ENCODE data around the gene PCA3.

Gene PCA3

DNA sequence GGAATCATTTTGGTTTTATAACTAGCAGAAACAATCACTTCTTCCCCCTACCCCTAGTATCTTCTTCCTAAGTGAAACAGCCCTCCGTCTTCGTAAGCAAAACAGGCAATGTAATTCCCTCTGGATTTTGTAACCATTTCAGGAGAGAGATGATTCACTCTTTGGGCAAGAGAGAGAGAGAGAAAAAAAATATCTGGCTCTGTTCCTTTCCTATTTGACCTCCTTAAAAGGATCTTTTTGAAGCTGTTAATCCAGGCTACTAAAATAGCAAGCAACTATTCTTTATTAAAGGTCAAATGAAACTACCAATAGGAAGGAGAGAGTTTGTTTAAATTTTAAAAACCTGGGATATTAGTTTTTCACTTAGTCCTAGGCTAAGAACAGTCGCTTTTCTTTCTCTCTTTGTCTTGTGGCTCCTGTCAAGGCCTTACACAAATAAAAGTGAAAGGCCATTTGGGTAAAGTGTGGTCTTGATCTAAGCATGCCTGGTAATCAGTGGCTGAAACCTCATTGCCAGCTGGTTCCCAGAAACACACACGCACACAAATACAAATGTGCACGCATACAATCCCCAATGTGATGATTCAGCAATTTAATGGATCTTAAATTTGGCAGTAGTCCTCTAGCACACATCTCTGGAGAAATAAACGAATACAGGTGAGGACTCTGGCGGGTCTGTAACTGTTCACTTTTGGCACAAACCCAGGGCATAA, 71.5 kb downstream of the PCA3 start:
- DNase-seq: no peak
